GM18520 (cell line): ENCODE results near the gene FAM83G.
"Not testable (repeated sequence)": the region's sequence is repeated elsewhere in the genome, so short reads cannot be mapped to it uniquely, and the experiment has no call there.

Experiments
- ATAC-seq: cut with Tn5 transposase; IDR thresholded peaks from one replicate; pipeline ENCODE4 v1.9.1; 2021; ENCODE audit not compliant: unreplicated experiment

FAM83G gene

GRCh38 chr17:18928628-18929125, 75.9 kb downstream of the FAM83G start:
- ATAC-seq = no peak

GRCh38 chr17:18925187-18925586, 79.4 kb downstream of the FAM83G start:
- no peak for ATAC-seq

DNA sequence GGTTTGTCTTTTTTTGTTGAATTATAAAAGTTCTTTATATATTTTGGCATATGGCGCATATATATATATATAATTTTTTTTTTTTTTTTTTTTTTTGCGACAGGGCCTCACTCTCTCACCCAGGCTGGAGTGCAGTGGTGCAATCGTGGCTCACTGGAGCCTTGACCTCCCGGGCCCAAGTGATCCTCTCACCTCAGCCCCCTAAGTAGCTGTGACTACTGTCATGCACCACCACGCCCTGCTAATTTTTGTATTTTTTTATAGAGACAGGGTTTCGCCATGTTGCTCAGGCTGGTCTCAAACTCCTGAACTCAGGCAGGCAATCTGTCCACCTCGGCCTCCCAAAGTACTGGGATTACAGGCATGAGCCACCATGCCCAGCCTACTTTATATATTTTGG, 82.0 kb downstream of the FAM83G start:
- ATAC-seq = not testable (repeated sequence)

- peak; percentile 48 for ATAC-seq
Observed at GRCh38 chr17:18921912-18922451, 82.6 kb downstream of the FAM83G start.

DNA sequence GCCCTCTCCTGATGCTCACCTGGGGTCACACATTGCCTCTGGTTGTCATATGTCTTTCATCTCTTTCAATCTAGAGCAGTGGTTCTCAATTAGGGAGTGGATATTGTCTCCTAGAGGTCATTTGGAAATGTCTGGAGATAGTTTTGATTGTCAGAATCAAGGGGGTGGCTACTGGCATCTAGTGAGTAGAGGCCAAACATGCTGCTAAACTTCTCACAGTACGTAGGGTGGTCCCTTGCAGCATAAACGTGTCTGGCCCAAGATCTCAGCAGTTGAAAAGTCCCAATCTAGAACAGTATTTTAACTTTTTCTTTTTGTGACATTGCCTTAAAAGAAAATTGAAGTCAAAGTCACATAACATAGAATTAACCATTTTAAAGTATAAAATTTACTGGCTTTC, 83.1 kb downstream of the FAM83G start:
- ATAC-seq = no peak

DNA sequence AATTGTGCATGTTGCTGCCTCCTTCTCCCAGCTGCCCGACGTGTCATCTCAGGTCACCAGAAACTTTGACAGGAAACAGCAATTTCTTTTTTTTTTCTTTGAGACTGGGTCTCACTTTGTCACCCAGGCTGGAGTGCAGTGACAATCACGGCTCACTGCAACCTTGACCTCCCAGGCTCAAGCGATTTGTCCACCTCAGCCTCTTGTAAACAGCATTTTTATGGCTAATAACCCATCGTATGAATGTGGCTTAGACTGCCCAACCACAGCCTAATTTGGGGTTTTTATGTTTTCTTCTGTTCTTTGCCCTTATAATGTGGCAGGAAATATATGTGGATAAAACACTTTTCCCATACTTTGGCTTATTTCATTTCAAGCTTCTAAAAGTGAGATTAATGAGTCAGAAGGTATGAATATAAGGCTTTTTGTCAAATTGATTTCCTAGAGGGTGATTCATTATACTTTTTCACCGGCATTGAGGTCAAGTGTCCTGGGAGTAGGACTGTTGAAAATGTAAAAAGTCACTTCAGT, 83.6 kb downstream of the FAM83G start:
- ATAC-seq = peak; percentile 41

DNA sequence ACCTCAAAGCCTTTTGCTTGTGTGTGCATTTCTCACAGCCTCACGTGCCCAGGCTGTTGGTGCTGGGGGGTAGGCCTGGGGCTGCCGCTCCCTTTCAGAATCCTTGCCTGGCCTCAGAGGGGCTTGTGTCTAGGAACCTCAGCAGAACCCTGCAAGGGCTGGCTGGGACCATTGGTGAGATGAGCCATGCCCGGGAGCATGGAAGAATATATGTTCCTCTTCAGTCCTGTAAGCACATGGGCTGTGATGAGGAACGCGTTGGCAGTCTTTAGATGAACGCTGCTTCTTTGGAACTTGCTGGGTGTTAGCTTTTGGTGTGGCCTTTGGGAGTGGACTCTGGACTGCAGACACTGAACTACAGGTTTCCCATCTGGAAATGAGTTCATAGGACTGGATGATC, 84.6 kb downstream of the FAM83G start:
- no peak for ATAC-seq
